GM12892 (cell line): ENCODE measurements around the gene RASA2.

Experiments used
- POLR2A ChIP-seq: IDR thresholded peaks from 2 replicates; pipeline ENCODE4 v1.6.1; 2011; ENCODE audit warnings: low read depth, low read length, control low read depth
- POLR2AphosphoS5 ChIP-seq: IDR thresholded peaks from 2 replicates; pipeline ENCODE4 v1.6.1; 2011; ENCODE audit warnings: low read depth, low read length, control low read depth

DNA sequence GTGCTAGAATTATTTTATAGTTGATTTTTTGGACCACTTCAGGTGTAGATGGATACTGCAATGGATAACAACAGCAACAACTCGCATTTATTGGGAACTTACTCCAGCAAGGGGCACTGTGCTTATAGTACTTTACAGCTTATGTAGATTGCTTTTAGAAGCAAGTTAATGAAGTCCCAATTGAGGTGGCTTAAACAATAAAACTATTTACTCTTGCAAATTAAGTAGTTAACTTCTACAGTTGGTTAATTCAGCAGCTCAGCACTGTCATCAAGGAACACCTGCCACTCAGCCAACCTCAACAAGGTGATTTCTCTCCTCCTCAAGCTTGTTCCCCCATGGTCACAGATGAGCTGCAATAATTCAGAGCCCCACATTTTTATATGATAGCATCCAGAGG is 124.1 kb downstream of the RASA2 start:
- no peak for TF ChIP-seq POLR2A
- TF ChIP-seq POLR2AphosphoS5, result no peak
